GM23338 (cell line): Measurements from ENCODE around the gene RXRA. TPM values are rescaled to one million over a fixed set of nuclear protein-coding genes. Genes with fewer than 3 reads are reported as not detected.

Source experiments
- ATAC-seq: fragments of 200-7000 bp; cut with Tn5 transposase; 3 replicates; pipeline ENCODE4 v1.9.1; 2020
- DNase-seq: peaks from one replicate; pipeline ENCODE4 v3.0.0-alpha.2; 2015; ENCODE audit warnings: low spot score
- H2AFZ ChIP-seq: fragments of 200-600 bp; sonication (generic); 2 replicates; pipeline ENCODE4 v1.8.0; 2016; ENCODE audit warnings: antibody characterized with exemption, mild to moderate bottlenecking, moderate library complexity
- H3F3A ChIP-seq: fragments of 200-600 bp; sonication (generic); replicated peaks from 2 replicates; pipeline ENCODE4 v1.8.0; 2017; ENCODE audit warnings: antibody characterized with exemption, mixed run types, low read depth
- H3K27ac ChIP-seq: fragments of 200-600 bp; sonication (generic); 2 replicates; pipeline ENCODE4 v1.6.1; 2016; ENCODE audit warnings: low read depth
- H3K27me3 ChIP-seq: fragments of 200-600 bp; sonication (generic); 2 replicates; pipeline ENCODE4 v1.8.0; 2016; ENCODE audit warnings: mild to moderate bottlenecking, mixed run types, moderate library complexity; ENCODE audit not compliant: insufficient read depth
- H3K36me3 ChIP-seq: fragments of 200-600 bp; sonication (generic); 2 replicates; pipeline ENCODE4 v1.8.0; 2016; ENCODE audit warnings: mild to moderate bottlenecking; ENCODE audit not compliant: insufficient read depth
- H3K4me1 ChIP-seq: fragments of 200-600 bp; sonication (generic); 2 replicates; pipeline ENCODE4 v1.8.0; 2016; ENCODE audit warnings: mild to moderate bottlenecking, moderate library complexity; ENCODE audit not compliant: insufficient read depth
- H3K4me2 ChIP-seq: fragments of 200-600 bp; sonication (generic); 2 replicates; pipeline ENCODE4 v1.7.1; 2017; ENCODE audit warnings: mixed run types
- H3K4me3 ChIP-seq: fragments of 200-600 bp; sonication (generic); 2 replicates; pipeline ENCODE4 v1.6.1; 2016; ENCODE audit warnings: mixed run types
- H3K79me2 ChIP-seq: fragments of 200-600 bp; sonication (generic); replicated peaks from 2 replicates; pipeline ENCODE4 v1.8.0; 2017; ENCODE audit warnings: mild to moderate bottlenecking; ENCODE audit not compliant: insufficient read depth
- H3K9me2 ChIP-seq: fragments of 200-600 bp; sonication (generic); 2 replicates; pipeline ENCODE4 v1.8.0; 2017; ENCODE audit not compliant: insufficient read depth
- H4K20me1 ChIP-seq: fragments of 200-600 bp; sonication (generic); replicated peaks from 2 replicates; pipeline ENCODE4 v1.8.0; 2017; ENCODE audit warnings: mild to moderate bottlenecking; ENCODE audit not compliant: insufficient read depth
- H3K27ac Mint-ChIP-seq: 2 replicates; pipeline ENCODE4 v1.8.0; 2020; ENCODE audit warnings: inconsistent platforms, mild to moderate bottlenecking, moderate library complexity, mixed read lengths
- H3K27me3 Mint-ChIP-seq: 3 replicates; pipeline ENCODE4 v1.8.0; 2022; ENCODE audit warnings: low read depth, mild to moderate bottlenecking, moderate library complexity, mixed read lengths, inconsistent platforms; ENCODE audit not compliant: insufficient read depth, poor library complexity
- H3K36me3 Mint-ChIP-seq: 3 replicates; pipeline ENCODE4 v1.8.0; 2021; ENCODE audit warnings: low read depth, mild to moderate bottlenecking, inconsistent platforms, moderate library complexity, mixed read lengths
- H3K4me1 Mint-ChIP-seq: 3 replicates; pipeline ENCODE4 v1.8.0; 2020; ENCODE audit warnings: mild to moderate bottlenecking, inconsistent platforms, mixed read lengths
- H3K4me3 Mint-ChIP-seq: 3 replicates; pipeline ENCODE4 v1.8.0; 2021; ENCODE audit warnings: moderate library complexity, mild to moderate bottlenecking, inconsistent platforms, mixed read lengths
- H3K9me3 Mint-ChIP-seq: 3 replicates; pipeline ENCODE4 v1.8.0; 2020; ENCODE audit warnings: moderate library complexity, mild to moderate bottlenecking, inconsistent platforms, mixed read lengths
- CREB1 ChIP-seq: fragments of 250-450 bp; sonication (Bioruptor Pico); IDR thresholded peaks from 2 replicates; pipeline ENCODE4 v1.5.0; 2020; ENCODE audit warnings: low read depth, mild to moderate bottlenecking, moderate library complexity
- EZH2 ChIP-seq: fragments of 200-600 bp; sonication (generic); IDR thresholded peaks from one replicate; pipeline ENCODE4 v1.8.0; 2017; ENCODE audit warnings: antibody characterized with exemption, mild to moderate bottlenecking, low read depth; ENCODE audit not compliant: unreplicated experiment
- EZH2phosphoT487 ChIP-seq: fragments of 200-600 bp; sonication (generic); IDR thresholded peaks from one replicate; pipeline ENCODE4 v1.8.1; 2018; ENCODE audit warnings: antibody characterized with exemption; ENCODE audit not compliant: unreplicated experiment
- JUNB ChIP-seq: IDR thresholded peaks from one replicate; pipeline ENCODE4 v1.6.1; 2016; ENCODE audit warnings: antibody characterized with exemption; ENCODE audit not compliant: unreplicated experiment
- NANOG ChIP-seq: IDR thresholded peaks from 2 replicates; pipeline ENCODE4 v1.6.1; 2016; ENCODE audit warnings: antibody characterized with exemption, borderline replicate concordance
- POLR2AphosphoS5 ChIP-seq: IDR thresholded peaks from 2 replicates; pipeline ENCODE4 v1.6.1; 2016; ENCODE audit warnings: antibody characterized with exemption, low read depth
- ZNF114 ChIP-seq: fragments of 250-450 bp; sonication (Bioruptor Pico); IDR thresholded peaks from 2 replicates; pipeline ENCODE4 v1.5.0; 2020; ENCODE audit warnings: mild to moderate bottlenecking, moderate library complexity
- ZNF331 ChIP-seq: fragments of 250-450 bp; sonication (Bioruptor Pico); IDR thresholded peaks from 2 replicates; pipeline ENCODE4 v1.5.0; 2020; ENCODE audit warnings: low read depth, mild to moderate bottlenecking, moderate library complexity
- polyA plus RNA-seq: library from polyadenylated mRNA; unstranded; fragments of >200 nt; fragmentation: Nextera tagmentation; extraction: Ambion mirVana; gene quantifications from 2 replicates; pipeline ENCODE4 v1.2.1, GENCODE V29; 2016
- total RNA-seq: library from RNA; depleted of rRNA; stranded (reverse); fragments of >200 nt; shearing (Covaris generic); gene quantifications from 2 replicates; pipeline ENCODE4 v1.2.3, GENCODE V29; 2014
- TF ChIP-seq, protein P1 (sequence below), 2 experiments: fragments of 200-600 bp in 1 of 2; sonication (generic) in 1 of 2; conservative IDR thresholded peaks; 2 replicates each; pipeline versions ENCODE4 v1.5.1 to v1.6.1; 2016 to 2017; ENCODE audit warnings: antibody characterized with exemption in 2 of 2, low read depth in 2 of 2, mild to moderate bottlenecking in 2 of 2, moderate library complexity in 1 of 2
- TF ChIP-seq, protein P2 (sequence below): IDR thresholded peaks from one replicate; pipeline ENCODE4 v1.6.1; 2018; ENCODE audit warnings: antibody characterized with exemption; ENCODE audit not compliant: unreplicated experiment
- TF ChIP-seq, protein P3 (sequence below): fragments of 250-450 bp; sonication (Bioruptor Pico); IDR thresholded peaks from 2 replicates; pipeline ENCODE4 v1.5.0; 2020; ENCODE audit warnings: mild to moderate bottlenecking, moderate library complexity
- TF ChIP-seq, protein P4 (sequence below): IDR thresholded peaks from 2 replicates; pipeline ENCODE4 v1.6.1; 2016; ENCODE audit warnings: antibody characterized with exemption

Gene RXRA
- total and polyA plus RNA-seq, 2 experiments from 2014 or later, result 4.9 to 17.9 TPM

DNA sequence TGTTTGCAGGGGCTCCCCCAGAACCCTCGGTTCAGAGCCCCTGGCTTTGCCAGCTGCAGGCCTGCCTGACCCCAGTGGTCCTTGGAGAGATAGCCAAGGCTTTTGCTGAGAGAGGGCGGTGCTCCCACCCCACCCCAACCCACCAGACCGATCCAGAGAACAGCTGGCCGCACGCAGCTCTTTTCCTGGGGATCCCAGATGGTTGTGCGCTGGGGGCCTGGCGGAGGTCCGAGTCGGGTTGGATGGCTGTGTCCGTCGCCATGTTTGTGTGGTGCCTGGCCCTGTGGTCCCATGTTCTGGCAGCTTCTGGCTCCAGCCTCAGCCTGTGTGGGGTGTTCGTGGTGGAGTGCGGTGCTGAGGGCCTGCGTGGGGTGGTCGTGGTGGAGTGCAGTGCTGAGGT, 97.5 kb downstream of the RXRA start:
- Mint-ChIP-seq H3K9me3 (no peaks in the 10 kb centered on the region), H3K4me1 (0 out of 3 replicates have a peak, but pooled peaks cover 2% of the 10 kb centered on the region), H3K27me3 (no peaks in the 10 kb centered on the region), H3K36me3 (peaks cover 7% of the 10 kb centered on the region; the same call in 1 of the 3 replicates), H3K4me3 (no peak overlapping the region), H3K27ac (no peak overlapping the region)
- Histone ChIP-seq H3K79me2 (no peaks in the 10 kb centered on the region), H3K27ac (no peak overlapping the region), H3K4me3 (no peak overlapping the region), H3K4me1 (no peaks in the 10 kb centered on the region), H3K27me3 (no peaks in the 10 kb centered on the region), H3K4me2 (no peak overlapping the region), H3K9me2 (no peaks in the 10 kb centered on the region), H4K20me1 (no peaks in the 10 kb centered on the region; the same call in 1 of the 2 replicates), H3F3A (no peaks in the 10 kb centered on the region), H3K36me3 (no peaks in the 10 kb centered on the region), H2AFZ (no peak overlapping the region)
- ATAC-seq (no peak), DNase-seq (no peak)
- TF ChIP-seq, protein P1, sequence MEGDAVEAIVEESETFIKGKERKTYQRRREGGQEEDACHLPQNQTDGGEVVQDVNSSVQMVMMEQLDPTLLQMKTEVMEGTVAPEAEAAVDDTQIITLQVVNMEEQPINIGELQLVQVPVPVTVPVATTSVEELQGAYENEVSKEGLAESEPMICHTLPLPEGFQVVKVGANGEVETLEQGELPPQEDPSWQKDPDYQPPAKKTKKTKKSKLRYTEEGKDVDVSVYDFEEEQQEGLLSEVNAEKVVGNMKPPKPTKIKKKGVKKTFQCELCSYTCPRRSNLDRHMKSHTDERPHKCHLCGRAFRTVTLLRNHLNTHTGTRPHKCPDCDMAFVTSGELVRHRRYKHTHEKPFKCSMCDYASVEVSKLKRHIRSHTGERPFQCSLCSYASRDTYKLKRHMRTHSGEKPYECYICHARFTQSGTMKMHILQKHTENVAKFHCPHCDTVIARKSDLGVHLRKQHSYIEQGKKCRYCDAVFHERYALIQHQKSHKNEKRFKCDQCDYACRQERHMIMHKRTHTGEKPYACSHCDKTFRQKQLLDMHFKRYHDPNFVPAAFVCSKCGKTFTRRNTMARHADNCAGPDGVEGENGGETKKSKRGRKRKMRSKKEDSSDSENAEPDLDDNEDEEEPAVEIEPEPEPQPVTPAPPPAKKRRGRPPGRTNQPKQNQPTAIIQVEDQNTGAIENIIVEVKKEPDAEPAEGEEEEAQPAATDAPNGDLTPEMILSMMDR (conservative IDR thresholded peaks at IDR 0.05; ENCODE audit: low read depth in 2 of 2), result no peak
- TF ChIP-seq ZNF114 (CRISPR knock-in tag), result no peak
- TF ChIP-seq NANOG, result no peak
- no peak for TF ChIP-seq JUNB
- TF ChIP-seq, protein P2, sequence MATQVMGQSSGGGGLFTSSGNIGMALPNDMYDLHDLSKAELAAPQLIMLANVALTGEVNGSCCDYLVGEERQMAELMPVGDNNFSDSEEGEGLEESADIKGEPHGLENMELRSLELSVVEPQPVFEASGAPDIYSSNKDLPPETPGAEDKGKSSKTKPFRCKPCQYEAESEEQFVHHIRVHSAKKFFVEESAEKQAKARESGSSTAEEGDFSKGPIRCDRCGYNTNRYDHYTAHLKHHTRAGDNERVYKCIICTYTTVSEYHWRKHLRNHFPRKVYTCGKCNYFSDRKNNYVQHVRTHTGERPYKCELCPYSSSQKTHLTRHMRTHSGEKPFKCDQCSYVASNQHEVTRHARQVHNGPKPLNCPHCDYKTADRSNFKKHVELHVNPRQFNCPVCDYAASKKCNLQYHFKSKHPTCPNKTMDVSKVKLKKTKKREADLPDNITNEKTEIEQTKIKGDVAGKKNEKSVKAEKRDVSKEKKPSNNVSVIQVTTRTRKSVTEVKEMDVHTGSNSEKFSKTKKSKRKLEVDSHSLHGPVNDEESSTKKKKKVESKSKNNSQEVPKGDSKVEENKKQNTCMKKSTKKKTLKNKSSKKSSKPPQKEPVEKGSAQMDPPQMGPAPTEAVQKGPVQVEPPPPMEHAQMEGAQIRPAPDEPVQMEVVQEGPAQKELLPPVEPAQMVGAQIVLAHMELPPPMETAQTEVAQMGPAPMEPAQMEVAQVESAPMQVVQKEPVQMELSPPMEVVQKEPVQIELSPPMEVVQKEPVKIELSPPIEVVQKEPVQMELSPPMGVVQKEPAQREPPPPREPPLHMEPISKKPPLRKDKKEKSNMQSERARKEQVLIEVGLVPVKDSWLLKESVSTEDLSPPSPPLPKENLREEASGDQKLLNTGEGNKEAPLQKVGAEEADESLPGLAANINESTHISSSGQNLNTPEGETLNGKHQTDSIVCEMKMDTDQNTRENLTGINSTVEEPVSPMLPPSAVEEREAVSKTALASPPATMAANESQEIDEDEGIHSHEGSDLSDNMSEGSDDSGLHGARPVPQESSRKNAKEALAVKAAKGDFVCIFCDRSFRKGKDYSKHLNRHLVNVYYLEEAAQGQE, result no peak
- TF ChIP-seq EZH2, result no peak
- no peak for TF ChIP-seq ZNF331 (CRISPR knock-in tag)
- no peak for TF ChIP-seq CREB1 (CRISPR knock-in tag)
- TF ChIP-seq EZH2phosphoT487, result no peak
- TF ChIP-seq, protein P3, sequence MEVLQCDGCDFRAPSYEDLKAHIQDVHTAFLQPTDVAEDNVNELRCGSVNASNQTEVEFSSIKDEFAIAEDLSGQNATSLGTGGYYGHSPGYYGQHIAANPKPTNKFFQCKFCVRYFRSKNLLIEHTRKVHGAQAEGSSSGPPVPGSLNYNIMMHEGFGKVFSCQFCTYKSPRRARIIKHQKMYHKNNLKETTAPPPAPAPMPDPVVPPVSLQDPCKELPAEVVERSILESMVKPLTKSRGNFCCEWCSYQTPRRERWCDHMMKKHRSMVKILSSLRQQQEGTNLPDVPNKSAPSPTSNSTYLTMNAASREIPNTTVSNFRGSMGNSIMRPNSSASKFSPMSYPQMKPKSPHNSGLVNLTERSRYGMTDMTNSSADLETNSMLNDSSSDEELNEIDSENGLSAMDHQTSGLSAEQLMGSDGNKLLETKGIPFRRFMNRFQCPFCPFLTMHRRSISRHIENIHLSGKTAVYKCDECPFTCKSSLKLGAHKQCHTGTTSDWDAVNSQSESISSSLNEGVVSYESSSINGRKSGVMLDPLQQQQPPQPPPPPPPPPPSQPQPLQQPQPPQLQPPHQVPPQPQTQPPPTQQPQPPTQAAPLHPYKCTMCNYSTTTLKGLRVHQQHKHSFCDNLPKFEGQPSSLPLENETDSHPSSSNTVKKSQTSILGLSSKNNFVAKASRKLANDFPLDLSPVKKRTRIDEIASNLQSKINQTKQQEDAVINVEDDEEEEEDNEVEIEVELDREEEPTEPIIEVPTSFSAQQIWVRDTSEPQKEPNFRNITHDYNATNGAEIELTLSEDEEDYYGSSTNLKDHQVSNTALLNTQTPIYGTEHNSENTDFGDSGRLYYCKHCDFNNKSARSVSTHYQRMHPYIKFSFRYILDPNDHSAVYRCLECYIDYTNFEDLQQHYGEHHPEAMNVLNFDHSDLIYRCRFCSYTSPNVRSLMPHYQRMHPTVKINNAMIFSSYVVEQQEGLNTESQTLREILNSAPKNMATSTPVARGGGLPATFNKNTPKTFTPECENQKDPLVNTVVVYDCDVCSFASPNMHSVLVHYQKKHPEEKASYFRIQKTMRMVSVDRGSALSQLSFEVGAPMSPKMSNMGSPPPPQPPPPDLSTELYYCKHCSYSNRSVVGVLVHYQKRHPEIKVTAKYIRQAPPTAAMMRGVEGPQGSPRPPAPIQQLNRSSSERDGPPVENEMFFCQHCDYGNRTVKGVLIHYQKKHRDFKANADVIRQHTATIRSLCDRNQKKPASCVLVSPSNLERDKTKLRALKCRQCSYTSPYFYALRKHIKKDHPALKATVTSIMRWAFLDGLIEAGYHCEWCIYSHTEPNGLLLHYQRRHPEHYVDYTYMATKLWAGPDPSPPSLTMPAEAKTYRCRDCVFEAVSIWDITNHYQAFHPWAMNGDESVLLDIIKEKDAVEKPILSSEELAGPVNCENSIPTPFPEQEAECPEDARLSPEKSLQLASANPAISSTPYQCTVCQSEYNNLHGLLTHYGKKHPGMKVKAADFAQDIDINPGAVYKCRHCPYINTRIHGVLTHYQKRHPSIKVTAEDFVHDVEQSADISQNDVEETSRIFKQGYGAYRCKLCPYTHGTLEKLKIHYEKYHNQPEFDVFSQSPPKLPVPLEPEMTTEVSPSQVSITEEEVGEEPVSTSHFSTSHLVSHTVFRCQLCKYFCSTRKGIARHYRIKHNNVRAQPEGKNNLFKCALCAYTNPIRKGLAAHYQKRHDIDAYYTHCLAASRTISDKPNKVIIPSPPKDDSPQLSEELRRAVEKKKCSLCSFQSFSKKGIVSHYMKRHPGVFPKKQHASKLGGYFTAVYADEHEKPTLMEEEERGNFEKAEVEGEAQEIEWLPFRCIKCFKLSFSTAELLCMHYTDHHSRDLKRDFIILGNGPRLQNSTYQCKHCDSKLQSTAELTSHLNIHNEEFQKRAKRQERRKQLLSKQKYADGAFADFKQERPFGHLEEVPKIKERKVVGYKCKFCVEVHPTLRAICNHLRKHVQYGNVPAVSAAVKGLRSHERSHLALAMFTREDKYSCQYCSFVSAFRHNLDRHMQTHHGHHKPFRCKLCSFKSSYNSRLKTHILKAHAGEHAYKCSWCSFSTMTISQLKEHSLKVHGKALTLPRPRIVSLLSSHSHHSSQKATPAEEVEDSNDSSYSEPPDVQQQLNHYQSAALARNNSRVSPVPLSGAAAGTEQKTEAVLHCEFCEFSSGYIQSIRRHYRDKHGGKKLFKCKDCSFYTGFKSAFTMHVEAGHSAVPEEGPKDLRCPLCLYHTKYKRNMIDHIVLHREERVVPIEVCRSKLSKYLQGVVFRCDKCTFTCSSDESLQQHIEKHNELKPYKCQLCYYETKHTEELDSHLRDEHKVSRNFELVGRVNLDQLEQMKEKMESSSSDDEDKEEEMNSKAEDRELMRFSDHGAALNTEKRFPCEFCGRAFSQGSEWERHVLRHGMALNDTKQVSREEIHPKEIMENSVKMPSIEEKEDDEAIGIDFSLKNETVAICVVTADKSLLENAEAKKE (CRISPR knock-in tag), result no peak
- TF ChIP-seq POLR2AphosphoS5, result no peak
- TF ChIP-seq, protein P4, sequence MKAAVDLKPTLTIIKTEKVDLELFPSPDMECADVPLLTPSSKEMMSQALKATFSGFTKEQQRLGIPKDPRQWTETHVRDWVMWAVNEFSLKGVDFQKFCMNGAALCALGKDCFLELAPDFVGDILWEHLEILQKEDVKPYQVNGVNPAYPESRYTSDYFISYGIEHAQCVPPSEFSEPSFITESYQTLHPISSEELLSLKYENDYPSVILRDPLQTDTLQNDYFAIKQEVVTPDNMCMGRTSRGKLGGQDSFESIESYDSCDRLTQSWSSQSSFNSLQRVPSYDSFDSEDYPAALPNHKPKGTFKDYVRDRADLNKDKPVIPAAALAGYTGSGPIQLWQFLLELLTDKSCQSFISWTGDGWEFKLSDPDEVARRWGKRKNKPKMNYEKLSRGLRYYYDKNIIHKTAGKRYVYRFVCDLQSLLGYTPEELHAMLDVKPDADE, result no peak
